Measurements from ENCODE around the gene AP3B1.

The AP3B1 gene

DNA sequence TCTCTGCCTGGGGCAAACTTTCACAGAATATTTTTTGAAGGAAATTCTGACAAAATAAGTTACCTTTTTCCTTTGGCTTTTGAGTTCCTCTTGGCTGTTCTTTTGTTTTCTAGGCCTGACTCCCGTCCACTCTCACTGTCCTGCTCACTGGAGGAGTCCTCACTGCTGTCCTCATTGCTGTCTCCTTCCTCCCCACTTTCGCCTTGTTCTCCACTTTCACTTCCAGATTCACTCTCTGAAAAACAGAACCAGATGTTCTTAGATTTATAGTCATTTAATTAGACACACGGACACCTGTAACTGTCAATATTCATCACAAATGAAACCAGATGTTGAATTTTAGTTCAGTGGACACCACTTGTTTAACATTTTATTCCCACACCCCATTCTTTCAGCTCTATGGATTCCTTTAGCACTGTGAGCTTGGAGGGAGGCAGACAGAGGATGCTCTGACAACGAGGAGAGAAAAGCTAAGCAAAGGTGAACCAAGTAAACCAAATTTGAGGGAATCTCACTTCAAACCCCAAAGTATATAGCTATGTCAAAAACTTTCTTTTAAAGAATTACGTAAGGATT is 180.7 kb downstream of the AP3B1 start:
- H3K79me2 ChIP-seq (ENCODE audit: control insufficient read depth, insufficient read depth, low read length), result no peaks in the 10 kb centered on the region
- no peak overlapping the region for H3K4me2 ChIP-seq (ENCODE audit: low read length)
- H3K18ac ChIP-seq (ENCODE audit: low read length), result no peak overlapping the region
- no peak overlapping the region for H2AK5ac ChIP-seq (ENCODE audit: low read length)
- H3K36me3 ChIP-seq (ENCODE audit: control insufficient read depth, insufficient read depth, low read length), result no peaks in the 10 kb centered on the region
- H3K4me1 ChIP-seq (ENCODE audit: control insufficient read depth, low read depth, low read length), result no peaks in the 10 kb centered on the region
- WGBS (ENCODE audit: extremely low coverage, insufficient coverage, low lambda C conversion rate), result 100% methylated on average over 1 of the region's 5 CpGs
- H3K9ac ChIP-seq (ENCODE audit: low read length), result no peak overlapping the region
- DNase-seq, result no peak
- H3K4ac ChIP-seq (ENCODE audit: low read depth, low read length), result no peak overlapping the region
- H4K5ac ChIP-seq (ENCODE audit: low read length), result no peak overlapping the region
- no peaks in the 10 kb centered on the region for H3K79me1 ChIP-seq (ENCODE audit: low read length)
- no peak overlapping the region for H3K27ac ChIP-seq (ENCODE audit: low read depth, low read length)
- no peak overlapping the region for H4K8ac ChIP-seq (ENCODE audit: low read depth, low read length)
- no peak overlapping the region for H2BK15ac ChIP-seq (replicated peaks; ENCODE audit: low read depth)
- H3K56ac ChIP-seq (ENCODE audit: low read length), result no peak overlapping the region
- H3K23ac ChIP-seq (ENCODE audit: low read length), result no peak overlapping the region
- H3K27me3 ChIP-seq (ENCODE audit: insufficient read depth, low read length, poor library complexity), result no peaks in the 10 kb centered on the region
- no peak overlapping the region for H2BK120ac ChIP-seq (ENCODE audit: low read depth, low read length)
- H2BK5ac ChIP-seq (ENCODE audit: low read length), result no peak overlapping the region
- no peak overlapping the region for H3K4me3 ChIP-seq (ENCODE audit: low read length)

DNA sequence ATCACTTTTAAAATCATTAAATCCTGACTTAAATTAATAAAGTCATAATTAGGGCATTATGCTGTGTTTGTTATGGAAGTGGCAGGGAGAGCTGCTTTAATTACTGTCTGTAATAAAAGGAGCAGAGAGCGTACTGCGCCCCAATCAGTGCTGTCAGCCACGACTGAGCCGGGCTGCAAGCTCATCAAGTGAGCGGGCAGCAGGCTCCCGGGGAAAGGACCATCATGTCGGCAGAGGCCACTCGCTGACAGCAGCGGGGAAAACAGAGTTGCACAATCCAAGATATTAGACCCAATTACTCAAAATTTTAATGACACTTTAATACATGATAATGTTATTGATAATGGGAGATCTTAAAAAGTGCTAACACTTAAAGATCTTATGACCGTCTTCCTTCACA is 181.6 kb downstream of the AP3B1 start:
- no peak overlapping the region for H3K9ac ChIP-seq (ENCODE audit: low read length)
- no peak overlapping the region for H2AK5ac ChIP-seq (ENCODE audit: low read length)
- no peak overlapping the region for H2BK120ac ChIP-seq (ENCODE audit: low read depth, low read length)
- no peak overlapping the region for H4K8ac ChIP-seq (ENCODE audit: low read depth, low read length)
- no peak overlapping the region for H3K4me2 ChIP-seq (ENCODE audit: low read length)
- no peak overlapping the region for H2BK5ac ChIP-seq (ENCODE audit: low read length)
- no peak overlapping the region for H3K4me3 ChIP-seq (ENCODE audit: low read length)
- no peak overlapping the region for H3K4ac ChIP-seq (ENCODE audit: low read depth, low read length)
- H3K36me3 ChIP-seq (ENCODE audit: control insufficient read depth, insufficient read depth, low read length), result no peaks in the 10 kb centered on the region
- DNase-seq, result no peak
- H3K4me1 ChIP-seq (ENCODE audit: control insufficient read depth, low read depth, low read length), result no peaks in the 10 kb centered on the region
- no peaks in the 10 kb centered on the region for H3K79me1 ChIP-seq (ENCODE audit: low read length)
- no peaks in the 10 kb centered on the region for H3K79me2 ChIP-seq (ENCODE audit: control insufficient read depth, insufficient read depth, low read length)
- H3K27ac ChIP-seq (ENCODE audit: low read depth, low read length), result no peak overlapping the region
- H3K23ac ChIP-seq (ENCODE audit: low read length), result no peak overlapping the region
- no peak overlapping the region for H4K5ac ChIP-seq (ENCODE audit: low read length)
- no peak overlapping the region for H3K56ac ChIP-seq (ENCODE audit: low read length)
- no peaks in the 10 kb centered on the region for H3K27me3 ChIP-seq (ENCODE audit: insufficient read depth, low read length, poor library complexity)
- H3K18ac ChIP-seq (ENCODE audit: low read length), result no peak overlapping the region
- H2BK15ac ChIP-seq (replicated peaks; ENCODE audit: low read depth), result no peak overlapping the region
- no CpG with 5 or more reads among the region's 10 CpGs for WGBS (ENCODE audit: extremely low coverage, insufficient coverage, low lambda C conversion rate)

DNA sequence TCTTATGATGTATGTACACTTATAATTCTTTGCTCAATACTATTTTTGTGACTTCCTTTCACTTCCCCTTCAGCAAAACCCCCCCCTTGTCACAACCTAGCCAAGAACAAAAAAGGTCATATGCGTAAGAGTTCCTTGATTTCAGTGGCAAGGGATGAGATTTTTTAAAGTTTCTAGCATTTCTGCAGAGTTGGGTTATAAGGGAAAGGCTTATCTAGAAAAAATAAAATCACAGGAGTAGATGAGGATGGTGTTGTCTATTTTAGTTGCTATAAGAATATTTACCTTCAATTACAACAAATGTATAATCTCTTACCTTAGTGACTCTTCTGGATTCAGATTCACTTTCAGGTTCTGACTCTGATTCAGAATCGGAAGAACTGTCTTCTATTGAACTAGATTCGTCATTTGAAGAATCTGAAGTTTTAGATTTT is 184.6 kb downstream of the AP3B1 start:
- Histone ChIP-seq H3K27ac (ENCODE audit: low read depth, low read length) (no peak overlapping the region), H3K23ac (ENCODE audit: low read length) (no peak overlapping the region), H4K8ac (ENCODE audit: low read depth, low read length) (no peak overlapping the region), H3K4me3 (ENCODE audit: low read length) (no peak overlapping the region), H3K4me2 (ENCODE audit: low read length) (no peak overlapping the region), H3K79me2 (ENCODE audit: control insufficient read depth, insufficient read depth, low read length) (no peaks in the 10 kb centered on the region), H3K4me1 (ENCODE audit: control insufficient read depth, low read depth, low read length) (no peaks in the 10 kb centered on the region), H3K4ac (ENCODE audit: low read depth, low read length) (no peak overlapping the region), H3K56ac (ENCODE audit: low read length) (no peak overlapping the region), H2BK15ac (replicated peaks; ENCODE audit: low read depth) (no peak overlapping the region), H3K79me1 (ENCODE audit: low read length) (no peaks in the 10 kb centered on the region), H3K9ac (ENCODE audit: low read length) (no peak overlapping the region), H2BK120ac (ENCODE audit: low read depth, low read length) (no peak overlapping the region), H3K27me3 (ENCODE audit: insufficient read depth, low read length, poor library complexity) (peaks cover 2% of the 10 kb centered on the region), H2BK5ac (ENCODE audit: low read length) (no peak overlapping the region), H2AK5ac (ENCODE audit: low read length) (no peak overlapping the region), H4K5ac (ENCODE audit: low read length) (no peak overlapping the region), H3K36me3 (ENCODE audit: control insufficient read depth, insufficient read depth, low read length) (no peaks in the 10 kb centered on the region), H3K18ac (ENCODE audit: low read length) (no peak overlapping the region)
- no CpG with 5 or more reads among the region's 3 CpGs for WGBS (ENCODE audit: extremely low coverage, insufficient coverage, low lambda C conversion rate)
- DNase-seq, result no peak

DNA sequence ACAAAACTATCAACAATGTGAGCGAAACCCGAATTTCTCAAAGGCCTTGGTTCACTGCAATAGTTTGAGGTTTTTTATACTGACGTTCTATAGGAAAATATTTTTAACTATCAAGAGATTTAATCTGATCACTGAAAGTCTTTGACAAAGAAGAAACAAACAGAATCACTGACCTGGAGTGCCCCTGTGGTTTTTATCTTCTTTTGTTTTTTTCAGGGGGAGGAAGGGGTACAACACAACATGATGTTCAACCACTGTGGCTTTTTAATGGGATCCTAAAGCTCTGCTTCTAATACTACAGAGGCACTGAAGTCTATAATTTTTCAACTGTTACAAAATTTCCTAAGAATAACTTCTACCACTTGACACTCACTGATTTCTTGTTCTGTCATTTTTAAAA is 185.9 kb downstream of the AP3B1 start:
- no peak overlapping the region for H3K4me3 ChIP-seq (ENCODE audit: low read length)
- H3K36me3 ChIP-seq (ENCODE audit: control insufficient read depth, insufficient read depth, low read length), result no peaks in the 10 kb centered on the region
- no peak for DNase-seq
- no peak overlapping the region for H3K4ac ChIP-seq (ENCODE audit: low read depth, low read length)
- no peak overlapping the region for H4K8ac ChIP-seq (ENCODE audit: low read depth, low read length)
- H3K56ac ChIP-seq (ENCODE audit: low read length), result no peak overlapping the region
- no peak overlapping the region for H2BK5ac ChIP-seq (ENCODE audit: low read length)
- no peak overlapping the region for H3K18ac ChIP-seq (ENCODE audit: low read length)
- H2BK120ac ChIP-seq (ENCODE audit: low read depth, low read length), result no peak overlapping the region
- no peak overlapping the region for H3K23ac ChIP-seq (ENCODE audit: low read length)
- no CpG with 5 or more reads among the region's 3 CpGs for WGBS (ENCODE audit: extremely low coverage, insufficient coverage, low lambda C conversion rate)
- H3K27me3 ChIP-seq (ENCODE audit: insufficient read depth, low read length, poor library complexity), result peaks cover 2% of the 10 kb centered on the region
- H3K9ac ChIP-seq (ENCODE audit: low read length), result no peak overlapping the region
- H3K27ac ChIP-seq (ENCODE audit: low read depth, low read length), result no peak overlapping the region
- H2AK5ac ChIP-seq (ENCODE audit: low read length), result no peak overlapping the region
- no peaks in the 10 kb centered on the region for H3K79me2 ChIP-seq (ENCODE audit: control insufficient read depth, insufficient read depth, low read length)
- no peak overlapping the region for H4K5ac ChIP-seq (ENCODE audit: low read length)
- no peak overlapping the region for H3K4me2 ChIP-seq (ENCODE audit: low read length)
- no peaks in the 10 kb centered on the region for H3K4me1 ChIP-seq (ENCODE audit: control insufficient read depth, low read depth, low read length)
- H2BK15ac ChIP-seq (replicated peaks; ENCODE audit: low read depth), result no peak overlapping the region
- H3K79me1 ChIP-seq (ENCODE audit: low read length), result no peaks in the 10 kb centered on the region

DNA sequence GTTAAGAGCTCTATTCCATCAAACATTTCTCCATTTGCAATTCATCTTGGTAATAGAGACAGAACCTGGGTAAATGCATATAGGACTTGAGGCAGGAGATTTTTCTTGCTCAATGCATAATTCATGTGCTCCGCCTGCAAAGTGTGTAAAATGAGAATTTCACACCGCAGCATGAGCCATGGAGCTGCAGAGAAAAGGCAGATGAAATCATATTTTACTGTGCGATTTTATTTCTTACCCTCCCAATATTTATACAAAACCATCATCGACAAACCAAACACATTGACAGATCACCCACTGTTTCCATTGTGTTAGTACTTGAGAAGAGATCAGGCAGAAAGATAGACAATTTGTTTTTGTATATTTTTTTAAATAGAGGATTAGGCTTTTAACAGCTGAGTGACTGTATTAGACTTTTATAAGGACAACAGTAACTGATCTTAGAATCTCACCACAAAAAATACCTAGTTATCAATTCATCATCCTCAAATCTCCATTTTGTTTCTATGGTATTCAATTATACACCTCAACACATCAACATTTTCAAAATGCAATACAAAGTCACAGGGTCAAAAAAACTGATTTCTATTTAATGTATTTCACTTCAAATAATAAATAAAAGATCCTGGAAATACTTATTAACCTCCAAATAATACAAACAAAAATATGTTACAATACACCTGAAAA is 191.1 kb downstream of the AP3B1 start:
- DNase-seq, result no peak
- Histone ChIP-seq H3K56ac (ENCODE audit: low read length) (no peak overlapping the region), H3K9ac (ENCODE audit: low read length) (no peak overlapping the region), H4K8ac (ENCODE audit: low read depth, low read length) (no peak overlapping the region), H3K4me2 (ENCODE audit: low read length) (no peak overlapping the region), H2BK5ac (ENCODE audit: low read length) (no peak overlapping the region), H3K4me3 (ENCODE audit: low read length) (no peak overlapping the region), H2AK5ac (ENCODE audit: low read length) (no peak overlapping the region), H3K27ac (ENCODE audit: low read depth, low read length) (no peak overlapping the region), H3K79me1 (ENCODE audit: low read length) (no peaks in the 10 kb centered on the region), H2BK120ac (ENCODE audit: low read depth, low read length) (no peak overlapping the region), H3K4me1 (ENCODE audit: control insufficient read depth, low read depth, low read length) (no peaks in the 10 kb centered on the region), H3K36me3 (ENCODE audit: control insufficient read depth, insufficient read depth, low read length) (peaks cover 3% of the 10 kb centered on the region), H3K4ac (ENCODE audit: low read depth, low read length) (no peak overlapping the region), H3K27me3 (ENCODE audit: insufficient read depth, low read length, poor library complexity) (peaks cover 2% of the 10 kb centered on the region), H2BK15ac (replicated peaks; ENCODE audit: low read depth) (no peak overlapping the region), H3K18ac (ENCODE audit: low read length) (no peak overlapping the region), H3K79me2 (ENCODE audit: control insufficient read depth, insufficient read depth, low read length) (no peaks in the 10 kb centered on the region), H4K5ac (ENCODE audit: low read length) (no peak overlapping the region), H3K23ac (ENCODE audit: low read length) (no peak overlapping the region)
- 100% methylated on average over 1 of the region's 4 CpGs for WGBS (ENCODE audit: extremely low coverage, insufficient coverage, low lambda C conversion rate)

DNA sequence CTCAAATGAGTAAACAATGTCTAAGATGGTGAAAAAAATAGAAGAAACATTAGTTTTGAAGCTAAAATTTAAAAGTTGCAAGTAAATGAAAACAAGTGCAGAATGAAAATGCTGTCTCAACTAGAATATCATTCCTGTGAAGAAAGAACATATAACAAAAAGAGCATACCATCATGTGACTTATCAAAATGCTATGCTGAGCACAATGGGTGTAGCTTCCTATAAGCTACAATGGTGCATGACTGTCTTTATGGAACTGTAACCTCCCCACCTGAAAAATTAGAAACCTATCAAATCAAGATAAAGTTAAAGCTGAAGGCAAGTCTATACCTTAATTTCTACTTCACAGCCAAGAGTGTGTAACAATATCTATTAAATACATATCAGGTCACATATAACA is 192.0 kb downstream of the AP3B1 start:
- H2BK120ac ChIP-seq (ENCODE audit: low read depth, low read length), result no peak overlapping the region
- no peak overlapping the region for H2BK5ac ChIP-seq (ENCODE audit: low read length)
- no peak overlapping the region for H2BK15ac ChIP-seq (replicated peaks; ENCODE audit: low read depth)
- H3K36me3 ChIP-seq (ENCODE audit: control insufficient read depth, insufficient read depth, low read length), result peaks cover 3% of the 10 kb centered on the region
- no peak overlapping the region for H3K9ac ChIP-seq (ENCODE audit: low read length)
- H3K4me3 ChIP-seq (ENCODE audit: low read length), result no peak overlapping the region
- H3K4me1 ChIP-seq (ENCODE audit: control insufficient read depth, low read depth, low read length), result no peaks in the 10 kb centered on the region
- H3K56ac ChIP-seq (ENCODE audit: low read length), result no peak overlapping the region
- peaks cover 2% of the 10 kb centered on the region for H3K27me3 ChIP-seq (ENCODE audit: insufficient read depth, low read length, poor library complexity)
- H2AK5ac ChIP-seq (ENCODE audit: low read length), result no peak overlapping the region
- H3K79me2 ChIP-seq (ENCODE audit: control insufficient read depth, insufficient read depth, low read length), result no peaks in the 10 kb centered on the region
- H4K5ac ChIP-seq (ENCODE audit: low read length), result no peak overlapping the region
- no peak overlapping the region for H4K8ac ChIP-seq (ENCODE audit: low read depth, low read length)
- no peak overlapping the region for H3K23ac ChIP-seq (ENCODE audit: low read length)
- no peaks in the 10 kb centered on the region for H3K79me1 ChIP-seq (ENCODE audit: low read length)
- H3K18ac ChIP-seq (ENCODE audit: low read length), result no peak overlapping the region
- no peak for DNase-seq
- no peak overlapping the region for H3K27ac ChIP-seq (ENCODE audit: low read depth, low read length)
- no peak overlapping the region for H3K4me2 ChIP-seq (ENCODE audit: low read length)
- no peak overlapping the region for H3K4ac ChIP-seq (ENCODE audit: low read depth, low read length)

Measured in mesendoderm (in vitro differentiated cells).